Spleen (tissue), 7 donors: ENCODE data around the gene KCNK5.

Experiments used
- CTCF ChIP-seq, 11 experiments: fragments of 200-600 bp in 7 of 11; fragments of 450-650 bp in 4 of 11; sonication (generic) in 4 of 11; IDR thresholded peaks in 8 of 11; conservative IDR thresholded peaks in 3 of 11; 1 replicate in 7 of 11; 2 replicates in 4 of 11; pipeline versions ENCODE4 v1.4.0 to v1.8.0; 2016 to 2021; ENCODE audit warnings: antibody characterized with exemption in 11 of 11, inconsistent platforms in 4 of 11, mild to moderate bottlenecking in 1 of 11
- POLR2A ChIP-seq, 3 donors: fragments of 450-650 bp; IDR thresholded peaks; one replicate each; pipeline ENCODE4 v1.5.1; 2017; ENCODE audit warnings: antibody characterized with exemption in 3 of 3, mild to moderate bottlenecking in 1 of 3
- POLR2AphosphoS5 ChIP-seq, 3 donors: sonication (generic); formaldehyde crosslinking; IDR thresholded peaks; one replicate each; pipeline ENCODE4 v1.5.1; 2017; ENCODE audit warnings: antibody characterized with exemption in 3 of 3
- donor health status: DM: no; HTN: no; CAD: no; lungs with moderate emphysema.
- donor health status: DM: no; HTN: no; CAD: no.
- donor health status: DM: no; HTN: no; CAD: no.

- no peak for TF ChIP-seq CTCF (IDR thresholded peaks at IDR 0.05 in 8 of 11, conservative IDR thresholded peaks at IDR 0.05 in 3 of 11)
- TF ChIP-seq POLR2AphosphoS5 (IDR thresholded peaks at IDR 0.05), result no peak
- TF ChIP-seq POLR2A (IDR thresholded peaks at IDR 0.05), result no peak
Measured at GRCh38 chr6:39240155-39240757, 11.0 kb upstream of the KCNK5 start.
